Cardiac muscle cell (in vitro differentiated cells and primary cell): ENCODE data around the gene L3MBTL4. TPM values are rescaled to one million over a fixed set of nuclear protein-coding genes. Genes with fewer than 3 reads are reported as not detected.
A peak's percentile ranks its signal among the peaks of the same experiment; 100 is the strongest.

ENCODE experiments used
- DNase-seq, 2 donors: peaks; one replicate each; pipeline versions ENCODE4 v3.0.0 to v3.0.0-alpha.2; 2010 to 2017; ENCODE audit warnings: low read depth in 1 of 2, low spot score in 1 of 2
- H3K27ac ChIP-seq: fragments of 200-600 bp; sonication (generic); 2 replicates; pipeline ENCODE4 v1.5.1; 2016
- H3K27me3 ChIP-seq: fragments of 200-600 bp; sonication (generic); 2 replicates; pipeline ENCODE4 v1.6.0; 2016; ENCODE audit warnings: control low read depth
- H3K36me3 ChIP-seq: fragments of 200-600 bp; sonication (generic); 2 replicates; pipeline ENCODE4 v1.5.1; 2016; ENCODE audit warnings: control low read depth
- H3K4me1 ChIP-seq: fragments of 200-600 bp; sonication (generic); 2 replicates; pipeline ENCODE4 v1.8.1; 2017; ENCODE audit warnings: low read depth, mild to moderate bottlenecking, mixed run types
- H3K4me3 ChIP-seq: fragments of 200-600 bp; sonication (generic); 2 replicates; pipeline ENCODE4 v1.5.1; 2016; ENCODE audit warnings: mild to moderate bottlenecking
- H3K9me3 ChIP-seq: fragments of 200-600 bp; sonication (generic); 2 replicates; pipeline ENCODE4 v1.5.1; 2017; ENCODE audit warnings: low read depth, mild to moderate bottlenecking, control low read depth
- polyA plus RNA-seq: library from polyadenylated mRNA; unstranded; fragments of >200 nt; fragmentation: Nextera tagmentation; extraction: Ambion mirVana; gene quantifications from 2 replicates; pipeline ENCODE4 v1.2.1, GENCODE V29; 2016
- total RNA-seq: library from RNA; depleted of rRNA; stranded (reverse); fragments of >200 nt; gene quantifications from 2 replicates; pipeline ENCODE4 v1.2.3, GENCODE V29; 2016
- TF ChIP-seq, protein P1 (sequence below): IDR thresholded peaks from 2 replicates; pipeline ENCODE4 v1.5.1; 2012; ENCODE audit warnings: low read depth, mild to moderate bottlenecking, low read length

The L3MBTL4 gene
- total and polyA plus RNA-seq, 2 experiments from 2014 or later = 4.4 to 7.7 TPM

DNA sequence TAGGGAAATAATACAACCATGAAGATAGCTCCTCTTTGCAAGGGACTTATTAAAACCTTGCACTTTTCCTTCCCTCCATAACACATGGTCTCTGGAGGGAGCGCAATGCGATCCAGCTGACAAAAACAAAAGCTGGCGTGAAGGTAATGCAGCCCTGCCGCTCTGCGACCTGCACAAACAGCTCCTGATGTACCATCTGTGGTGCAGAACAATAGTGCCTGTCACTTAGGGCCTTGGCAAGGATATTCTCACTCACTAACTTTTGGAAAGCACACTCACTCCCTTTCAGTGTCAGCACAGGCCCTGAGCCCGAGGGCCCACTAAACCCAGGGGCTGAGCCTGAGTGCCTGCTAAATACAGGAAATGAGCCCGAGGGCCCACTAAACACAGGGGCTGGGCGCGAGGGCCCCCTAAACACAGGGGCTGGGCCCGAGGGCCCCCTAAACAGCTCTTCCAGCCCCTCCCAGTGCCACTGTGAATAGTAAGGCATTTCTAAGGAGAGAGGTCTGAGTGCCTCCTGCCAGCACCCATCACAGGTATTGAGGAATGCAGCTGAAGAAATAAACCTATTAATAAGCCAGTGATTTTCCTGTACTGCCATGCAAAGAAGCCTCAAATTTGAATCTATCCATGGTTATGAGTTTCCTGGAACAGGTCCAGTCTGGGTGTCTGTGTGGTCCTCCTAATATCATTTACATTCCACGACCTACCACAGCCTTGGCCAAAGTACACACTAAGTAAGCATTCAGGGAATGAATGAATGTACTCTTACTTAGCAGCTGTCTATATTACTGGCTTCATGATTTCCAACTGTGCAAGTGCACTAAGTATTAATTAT is 9.3 kb downstream of the L3MBTL4 start:
- Histone ChIP-seq H3K9me3 (no peaks in the 10 kb centered on the region), H3K4me1 (no peaks in the 10 kb centered on the region), H3K36me3 (no peaks in the 10 kb centered on the region), H3K27ac (no peak overlapping the region), H3K4me3 (no peak overlapping the region), H3K27me3 (no peaks in the 10 kb centered on the region)
- DNase-seq = peak in 1 of 2 donors; percentile 24
- TF ChIP-seq, protein P1, sequence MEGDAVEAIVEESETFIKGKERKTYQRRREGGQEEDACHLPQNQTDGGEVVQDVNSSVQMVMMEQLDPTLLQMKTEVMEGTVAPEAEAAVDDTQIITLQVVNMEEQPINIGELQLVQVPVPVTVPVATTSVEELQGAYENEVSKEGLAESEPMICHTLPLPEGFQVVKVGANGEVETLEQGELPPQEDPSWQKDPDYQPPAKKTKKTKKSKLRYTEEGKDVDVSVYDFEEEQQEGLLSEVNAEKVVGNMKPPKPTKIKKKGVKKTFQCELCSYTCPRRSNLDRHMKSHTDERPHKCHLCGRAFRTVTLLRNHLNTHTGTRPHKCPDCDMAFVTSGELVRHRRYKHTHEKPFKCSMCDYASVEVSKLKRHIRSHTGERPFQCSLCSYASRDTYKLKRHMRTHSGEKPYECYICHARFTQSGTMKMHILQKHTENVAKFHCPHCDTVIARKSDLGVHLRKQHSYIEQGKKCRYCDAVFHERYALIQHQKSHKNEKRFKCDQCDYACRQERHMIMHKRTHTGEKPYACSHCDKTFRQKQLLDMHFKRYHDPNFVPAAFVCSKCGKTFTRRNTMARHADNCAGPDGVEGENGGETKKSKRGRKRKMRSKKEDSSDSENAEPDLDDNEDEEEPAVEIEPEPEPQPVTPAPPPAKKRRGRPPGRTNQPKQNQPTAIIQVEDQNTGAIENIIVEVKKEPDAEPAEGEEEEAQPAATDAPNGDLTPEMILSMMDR = no peak

DNA sequence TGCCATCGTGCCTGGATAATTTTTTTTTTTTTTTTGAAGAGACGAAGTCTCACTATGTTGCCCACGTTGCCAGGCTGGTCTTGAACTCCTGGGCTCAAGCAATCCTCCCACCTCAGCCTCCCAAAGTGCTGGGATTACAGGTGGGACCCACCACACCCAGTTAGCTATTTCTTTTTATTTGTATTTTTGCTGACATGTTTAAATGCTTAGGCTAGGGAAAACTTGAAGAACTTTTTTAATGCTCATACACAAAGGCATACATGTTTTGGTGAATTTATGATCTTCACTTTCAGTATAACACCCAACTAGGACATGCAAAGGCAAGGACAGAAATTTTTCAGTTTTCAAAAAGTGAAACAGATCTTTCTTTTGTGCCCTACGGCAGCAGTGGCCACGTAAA is 9.9 kb downstream of the L3MBTL4 start:
- Histone ChIP-seq H3K9me3 (no peaks in the 10 kb centered on the region), H3K36me3 (no peaks in the 10 kb centered on the region), H3K4me1 (no peaks in the 10 kb centered on the region), H3K27me3 (no peaks in the 10 kb centered on the region), H3K27ac (no peak overlapping the region), H3K4me3 (no peak overlapping the region)
- TF ChIP-seq, protein P1 = no peak
- no peak for DNase-seq

DNA sequence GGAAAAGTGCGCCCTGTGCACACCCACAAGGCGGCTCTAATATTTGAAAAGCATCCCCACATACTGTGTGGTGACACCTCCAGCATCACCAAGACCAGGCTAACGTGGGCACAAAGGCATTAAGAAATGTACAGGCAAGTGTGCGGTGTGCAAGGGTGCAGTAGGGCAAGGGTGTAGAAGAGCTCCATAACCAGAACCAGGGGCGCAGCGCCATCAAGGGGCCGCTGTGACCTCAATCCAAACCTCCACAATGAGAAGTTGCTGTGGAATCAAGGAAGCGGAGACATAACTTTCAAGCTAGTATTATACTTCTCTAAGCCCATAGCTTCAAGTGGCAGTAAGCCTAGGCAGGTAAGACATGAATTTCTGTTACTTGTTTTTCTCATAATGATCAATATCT is 13.0 kb downstream of the L3MBTL4 start:
- no peaks in the 10 kb centered on the region for H3K27me3 ChIP-seq
- no peaks in the 10 kb centered on the region for H3K9me3 ChIP-seq
- no peaks in the 10 kb centered on the region for H3K4me1 ChIP-seq
- H3K27ac ChIP-seq = no peak overlapping the region
- peak in 1 of 2 donors; percentile 75 for DNase-seq
- H3K36me3 ChIP-seq = no peaks in the 10 kb centered on the region
- no peak overlapping the region for H3K4me3 ChIP-seq
- TF ChIP-seq, protein P1 = no peak

DNA sequence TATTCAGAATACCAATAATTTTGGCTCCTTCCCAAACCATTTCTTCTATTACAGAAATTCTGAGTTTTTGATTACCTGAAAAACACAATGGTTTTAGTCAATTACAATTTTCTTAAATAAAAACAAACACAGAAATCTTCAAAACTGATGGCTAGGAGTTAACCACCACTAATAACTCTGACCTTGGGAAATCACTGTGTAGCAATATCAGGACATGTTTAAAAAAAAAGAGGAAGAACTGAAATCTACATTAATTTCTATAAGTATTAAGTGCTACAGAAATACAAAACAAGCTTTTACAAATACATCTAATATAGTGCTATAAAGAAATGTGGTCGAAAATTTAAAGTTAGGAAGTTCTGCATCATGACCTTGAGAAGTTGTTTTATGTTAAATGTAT is 14.9 kb downstream of the L3MBTL4 start:
- no peak overlapping the region for H3K27ac ChIP-seq
- no peaks in the 10 kb centered on the region for H3K27me3 ChIP-seq
- TF ChIP-seq, protein P1 = no peak
- no peaks in the 10 kb centered on the region for H3K36me3 ChIP-seq
- no peak for DNase-seq
- no peaks in the 10 kb centered on the region for H3K9me3 ChIP-seq
- no peaks in the 10 kb centered on the region for H3K4me1 ChIP-seq
- no peak overlapping the region for H3K4me3 ChIP-seq

DNA sequence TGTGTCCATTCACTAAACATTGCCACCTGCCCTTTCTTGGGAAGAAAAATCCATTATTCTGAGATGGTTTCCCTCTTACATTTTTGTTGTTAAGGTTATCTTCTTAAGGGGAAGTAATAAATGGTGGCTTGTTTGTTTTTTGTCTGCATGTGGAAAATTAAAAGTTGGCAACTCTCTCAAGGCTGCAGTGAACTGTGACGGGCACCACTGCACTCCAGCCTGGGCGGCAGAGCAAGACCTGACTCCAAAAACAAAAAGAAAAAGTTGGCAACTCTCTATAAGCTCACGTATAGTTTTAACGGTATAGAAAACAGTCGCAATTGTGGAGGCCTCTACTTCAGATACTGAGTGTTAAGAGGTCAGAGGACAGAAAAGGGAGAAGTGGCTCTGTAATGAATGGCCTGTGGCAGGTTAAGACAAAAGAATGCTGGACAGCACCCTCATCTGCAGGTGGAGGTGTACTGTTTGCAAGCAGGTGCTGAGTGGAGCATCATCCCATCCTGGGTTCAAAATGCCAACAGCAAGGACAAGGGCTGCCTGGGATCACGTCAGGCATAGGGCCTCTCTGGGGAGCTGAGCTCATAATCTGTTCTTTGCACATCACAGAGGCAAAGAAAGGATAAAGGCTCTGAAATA is 16.7 kb downstream of the L3MBTL4 start:
- H3K27me3 ChIP-seq = no peaks in the 10 kb centered on the region
- TF ChIP-seq, protein P1 = no peak
- H3K27ac ChIP-seq = no peak overlapping the region
- no peak overlapping the region for H3K4me3 ChIP-seq
- no peaks in the 10 kb centered on the region for H3K36me3 ChIP-seq
- H3K4me1 ChIP-seq = no peaks in the 10 kb centered on the region
- no peaks in the 10 kb centered on the region for H3K9me3 ChIP-seq
- DNase-seq = no peak
